WTC11 (cell line): ENCODE results near the gene MAD2L1. TPM values are rescaled to one million over a fixed set of nuclear protein-coding genes. Genes with fewer than 3 reads are reported as not detected.

ENCODE experiments used
- ATAC-seq: fragments of 200-7000 bp; cut with Tn5 transposase; 2 replicates; pipeline ENCODE4 v1.10.0; 2021; ENCODE audit warnings: mild to moderate bottlenecking, moderate library complexity
- CTCF ChIA-PET: fragments of 300-600 bp; sonication (Branson Sonifier 250); formaldehyde crosslinking; loops from one replicate; lab custom pipeline; 2021; ENCODE audit warnings: antibody characterized with exemption; lab: Charles Lee
- POLR2A ChIA-PET: fragments of 350-600 bp; sonication (Branson Sonifier 250); formaldehyde crosslinking; loops from one replicate; lab custom pipeline; 2021; ENCODE audit warnings: antibody characterized with exemption; lab: Charles Lee
- DNase-seq: peaks from one replicate; pipeline ENCODE4 v3.0.0; 2021; ENCODE audit warnings: low spot score
- H3K27ac Mint-ChIP-seq: 2 replicates; pipeline ENCODE4 v1.8.0; 2021; ENCODE audit warnings: mixed read lengths
- H3K27me3 Mint-ChIP-seq: 2 replicates; pipeline ENCODE4 v1.8.0; 2021; ENCODE audit warnings: low read depth, mild to moderate bottlenecking, moderate library complexity, mixed read lengths
- H3K36me3 Mint-ChIP-seq: 2 replicates; pipeline ENCODE4 v1.8.0; 2021; ENCODE audit warnings: mixed read lengths
- H3K4me1 Mint-ChIP-seq: 2 replicates; pipeline ENCODE4 v1.8.0; 2022; ENCODE audit warnings: mixed read lengths
- H3K4me3 Mint-ChIP-seq: 2 replicates; pipeline ENCODE4 v1.8.0; 2021; ENCODE audit warnings: mild to moderate bottlenecking, moderate library complexity, mixed read lengths
- H3K9me3 Mint-ChIP-seq: 2 replicates; pipeline ENCODE4 v1.8.0; 2021; ENCODE audit warnings: mixed read lengths
- ARID4B ChIP-seq: sonication (generic); formaldehyde crosslinking; IDR thresholded peaks from 2 replicates; pipeline ENCODE4 v1.8.0; 2023; ENCODE audit warnings: missing genetic modification reagents, mild to moderate bottlenecking, borderline replicate concordance
- ATF1 ChIP-seq: sonication (generic); formaldehyde crosslinking; IDR thresholded peaks from 2 replicates; pipeline ENCODE4 v1.8.1; 2023; ENCODE audit warnings: mild to moderate bottlenecking, moderate library complexity, missing genetic modification reagents
- E2F1 ChIP-seq: sonication (generic); formaldehyde crosslinking; IDR thresholded peaks from 2 replicates; pipeline ENCODE4 v1.8.0; 2022; ENCODE audit warnings: mild to moderate bottlenecking, missing genetic modification reagents
- ELF4 ChIP-seq: sonication (generic); formaldehyde crosslinking; IDR thresholded peaks from 2 replicates; pipeline ENCODE4 v1.8.1; 2022; ENCODE audit warnings: low read depth, mild to moderate bottlenecking, moderate library complexity, missing genetic modification reagents
- GABPB1 ChIP-seq: sonication (generic); formaldehyde crosslinking; IDR thresholded peaks from 2 replicates; pipeline ENCODE4 v1.8.1; 2023; ENCODE audit warnings: mild to moderate bottlenecking, missing genetic modification reagents
- HMGA2 ChIP-seq: fragments of 250-450 bp; sonication (Bioruptor Pico); IDR thresholded peaks from 2 replicates; pipeline ENCODE4 v1.4.0; 2021; ENCODE audit warnings: mild to moderate bottlenecking, moderate library complexity
- JAZF1 ChIP-seq: fragments of 250-450 bp; sonication (Bioruptor Pico); IDR thresholded peaks from 2 replicates; pipeline ENCODE4 v1.9.0; 2021; ENCODE audit warnings: moderate library complexity, mild to moderate bottlenecking, inconsistent platforms
- MAX ChIP-seq: sonication (generic); formaldehyde crosslinking; IDR thresholded peaks from 2 replicates; pipeline ENCODE4 v1.8.0; 2022; ENCODE audit warnings: mild to moderate bottlenecking, missing genetic modification reagents
- NFATC4 ChIP-seq: fragments of 250-450 bp; sonication (Bioruptor Pico); IDR thresholded peaks from 2 replicates; pipeline ENCODE4 v1.9.0; 2021; ENCODE audit warnings: mild to moderate bottlenecking
- NR1H2 ChIP-seq: sonication (generic); formaldehyde crosslinking; IDR thresholded peaks from 2 replicates; pipeline ENCODE4 v1.9.0; 2021; ENCODE audit warnings: mild to moderate bottlenecking, moderate library complexity, missing genetic modification reagents
- RELA ChIP-seq: sonication (generic); formaldehyde crosslinking; IDR thresholded peaks from 2 replicates; pipeline ENCODE4 v1.8.1; 2022; ENCODE audit warnings: missing genetic modification reagents, mild to moderate bottlenecking, borderline replicate concordance
- SOX15 ChIP-seq: fragments of 250-450 bp; sonication (Bioruptor Pico); IDR thresholded peaks from 2 replicates; pipeline ENCODE4 v1.9.0; 2021; ENCODE audit warnings: mild to moderate bottlenecking
- SP1 ChIP-seq: sonication (generic); formaldehyde crosslinking; conservative IDR thresholded peaks from 2 replicates; pipeline ENCODE4 v1.8.1; 2022; ENCODE audit warnings: missing genetic modification reagents
- STAT6 ChIP-seq: sonication (generic); formaldehyde crosslinking; conservative IDR thresholded peaks from 2 replicates; pipeline ENCODE4 v1.8.1; 2023; ENCODE audit warnings: mild to moderate bottlenecking, low read depth, missing genetic modification reagents, moderate library complexity
- TEAD1 ChIP-seq: sonication (generic); formaldehyde crosslinking; IDR thresholded peaks from 2 replicates; pipeline ENCODE4 v1.8.0; 2022; ENCODE audit warnings: mild to moderate bottlenecking, missing genetic modification reagents
- ZBTB43 ChIP-seq: sonication (generic); formaldehyde crosslinking; IDR thresholded peaks from 2 replicates; pipeline ENCODE4 v1.8.1; 2023; ENCODE audit warnings: mild to moderate bottlenecking, missing genetic modification reagents
- ZNF423 ChIP-seq: fragments of 250-450 bp; sonication (Bioruptor Pico); IDR thresholded peaks from 2 replicates; pipeline ENCODE4 v2.1.2; 2022; ENCODE audit warnings: mild to moderate bottlenecking, moderate library complexity
- ZNF425 ChIP-seq: fragments of 250-450 bp; sonication (Bioruptor Pico); conservative IDR thresholded peaks from 2 replicates; pipeline ENCODE4 v1.9.0; 2021; ENCODE audit warnings: mild to moderate bottlenecking
- total RNA-seq: library from RNA; stranded (reverse); gene quantifications from 3 replicates; pipeline ENCODE4 v1.2.3, GENCODE V29; 2021

MAD2L1 gene
- total RNA-seq, 1 experiment from 2014 or later, result 81.2 TPM

- peaks cover 20% of the 10 kb centered on the region for H3K4me1 Mint-ChIP-seq
- no peak overlapping the region for H3K4me3 Mint-ChIP-seq
- DNase-seq, result no peak
- CTCF ChIA-PET, result no interaction called here
- H3K9me3 Mint-ChIP-seq, result no peaks in the 10 kb centered on the region
- H3K27ac Mint-ChIP-seq, result no peak overlapping the region
- no peak for TF ChIP-seq ATF1 (CRISPR knock-in tag)
- TF ChIP-seq ZNF423, result no peak
- TF ChIP-seq JAZF1 (CRISPR knock-in tag), result no peak
- no peak for TF ChIP-seq ARID4B (CRISPR knock-in tag)
- TF ChIP-seq HMGA2 (CRISPR knock-in tag), result no peak
- no peak for TF ChIP-seq SP1
- no peak for TF ChIP-seq ELF4 (CRISPR knock-in tag)
- no peak for TF ChIP-seq ZBTB43 (CRISPR knock-in tag)
- TF ChIP-seq, all 79 proteins: peak for 0
- POLR2A ChIA-PET, result no interaction called here
- Mint-ChIP-seq H3K27me3 (no peaks in the 10 kb centered on the region), H3K36me3 (peaks cover 51% of the 10 kb centered on the region)
- ATAC-seq, result no peak
Measured at GRCh38 chr4:120059036-120059435, 7.6 kb downstream of the MAD2L1 start.

GRCh38 chr4:120057416-120057815 is 9.2 kb downstream of the MAD2L1 start:
- ATAC-seq (no peak; the same call in 1 of the 2 replicates), DNase-seq (no peak)
- peaks cover 40% of the 10 kb centered on the region for H3K36me3 Mint-ChIP-seq
- no peak for TF ChIP-seq RELA (CRISPR knock-in tag)
- TF ChIP-seq E2F1, result no peak
- no peak for TF ChIP-seq GABPB1 (CRISPR knock-in tag)
- TF ChIP-seq ZNF425 (CRISPR knock-in tag), result no peak
- no peak for TF ChIP-seq TEAD1 (CRISPR knock-in tag)
- no peak for TF ChIP-seq ZNF423
- TF ChIP-seq SOX15 (CRISPR knock-in tag), result no peak
- no peak for TF ChIP-seq NR1H2
- TF ChIP-seq STAT6 (CRISPR knock-in tag), result no peak
- no peak for TF ChIP-seq NFATC4 (CRISPR knock-in tag)
- no peak for TF ChIP-seq MAX (CRISPR knock-in tag)
- H3K27ac Mint-ChIP-seq, result no peak overlapping the region
- POLR2A ChIA-PET, result interaction anchor here (0.8 kb wide), 1 partner anchor 8 kb away, joined by 3 read pairs; no protein-coding TSS in a partner anchor
- peaks cover 6% of the 10 kb centered on the region for H3K4me1 Mint-ChIP-seq
- H3K4me3 Mint-ChIP-seq, result no peak overlapping the region
- H3K9me3 Mint-ChIP-seq, result no peaks in the 10 kb centered on the region
- no peaks in the 10 kb centered on the region for H3K27me3 Mint-ChIP-seq
- CTCF ChIA-PET, result interaction anchor here (2.5 kb wide), 1 partner anchor 429 kb away, joined by 16 read pairs; the partner anchor contains the start of gene PDE5A
